Cardiac muscle cell (in vitro differentiated cells and primary cell): ENCODE measurements around the gene IRAK2. TPM values are rescaled to one million over a fixed set of nuclear protein-coding genes. Genes with fewer than 3 reads are reported as not detected.

Experiments used
- DNase-seq, 2 donors: peaks; one replicate each; pipeline versions ENCODE4 v3.0.0 to v3.0.0-alpha.2; 2010 to 2017; ENCODE audit warnings: low read depth in 1 of 2, low spot score in 1 of 2
- H3K27ac ChIP-seq: fragments of 200-600 bp; sonication (generic); 2 replicates; pipeline ENCODE4 v1.5.1; 2016
- H3K27me3 ChIP-seq: fragments of 200-600 bp; sonication (generic); 2 replicates; pipeline ENCODE4 v1.6.0; 2016; ENCODE audit warnings: control low read depth
- H3K36me3 ChIP-seq: fragments of 200-600 bp; sonication (generic); 2 replicates; pipeline ENCODE4 v1.5.1; 2016; ENCODE audit warnings: control low read depth
- H3K4me1 ChIP-seq: fragments of 200-600 bp; sonication (generic); 2 replicates; pipeline ENCODE4 v1.8.1; 2017; ENCODE audit warnings: low read depth, mild to moderate bottlenecking, mixed run types
- H3K4me3 ChIP-seq: fragments of 200-600 bp; sonication (generic); 2 replicates; pipeline ENCODE4 v1.5.1; 2016; ENCODE audit warnings: mild to moderate bottlenecking
- H3K9me3 ChIP-seq: fragments of 200-600 bp; sonication (generic); 2 replicates; pipeline ENCODE4 v1.5.1; 2017; ENCODE audit warnings: low read depth, mild to moderate bottlenecking, control low read depth
- polyA plus RNA-seq: library from polyadenylated mRNA; unstranded; fragments of >200 nt; fragmentation: Nextera tagmentation; extraction: Ambion mirVana; gene quantifications from 2 replicates; pipeline ENCODE4 v1.2.1, GENCODE V29; 2016
- total RNA-seq: library from RNA; depleted of rRNA; stranded (reverse); fragments of >200 nt; gene quantifications from 2 replicates; pipeline ENCODE4 v1.2.3, GENCODE V29; 2016
- TF ChIP-seq, protein P1 (sequence below): IDR thresholded peaks from 2 replicates; pipeline ENCODE4 v1.5.1; 2012; ENCODE audit warnings: low read depth, mild to moderate bottlenecking, low read length

IRAK2 gene
- total and polyA plus RNA-seq, 2 experiments from 2014 or later = 1.1 to 2.1 TPM

DNA sequence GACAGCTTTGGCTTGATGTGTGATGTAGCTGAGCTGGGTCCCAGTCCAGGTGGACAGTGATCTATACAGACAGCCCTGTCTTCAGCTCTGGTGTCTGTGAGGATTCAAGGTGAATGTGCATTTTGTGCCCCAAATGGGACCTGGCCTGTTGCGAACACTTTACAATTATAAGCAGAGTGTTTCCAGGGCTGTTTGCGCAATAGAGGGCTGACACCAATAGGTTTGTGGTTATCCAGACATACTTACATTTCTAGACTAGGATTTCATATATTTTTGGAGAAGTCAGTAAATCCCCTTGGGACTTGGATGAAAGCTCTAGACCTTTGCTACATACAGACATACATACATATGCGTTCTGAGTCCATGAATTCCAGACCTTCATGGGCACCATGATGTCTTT, 79.3 kb downstream of the IRAK2 start:
- Histone ChIP-seq H3K4me1 (no peaks in the 10 kb centered on the region), H3K36me3 (no peaks in the 10 kb centered on the region), H3K27ac (no peak overlapping the region), H3K9me3 (no peaks in the 10 kb centered on the region), H3K4me3 (no peak overlapping the region), H3K27me3 (no peaks in the 10 kb centered on the region)
- TF ChIP-seq, protein P1, sequence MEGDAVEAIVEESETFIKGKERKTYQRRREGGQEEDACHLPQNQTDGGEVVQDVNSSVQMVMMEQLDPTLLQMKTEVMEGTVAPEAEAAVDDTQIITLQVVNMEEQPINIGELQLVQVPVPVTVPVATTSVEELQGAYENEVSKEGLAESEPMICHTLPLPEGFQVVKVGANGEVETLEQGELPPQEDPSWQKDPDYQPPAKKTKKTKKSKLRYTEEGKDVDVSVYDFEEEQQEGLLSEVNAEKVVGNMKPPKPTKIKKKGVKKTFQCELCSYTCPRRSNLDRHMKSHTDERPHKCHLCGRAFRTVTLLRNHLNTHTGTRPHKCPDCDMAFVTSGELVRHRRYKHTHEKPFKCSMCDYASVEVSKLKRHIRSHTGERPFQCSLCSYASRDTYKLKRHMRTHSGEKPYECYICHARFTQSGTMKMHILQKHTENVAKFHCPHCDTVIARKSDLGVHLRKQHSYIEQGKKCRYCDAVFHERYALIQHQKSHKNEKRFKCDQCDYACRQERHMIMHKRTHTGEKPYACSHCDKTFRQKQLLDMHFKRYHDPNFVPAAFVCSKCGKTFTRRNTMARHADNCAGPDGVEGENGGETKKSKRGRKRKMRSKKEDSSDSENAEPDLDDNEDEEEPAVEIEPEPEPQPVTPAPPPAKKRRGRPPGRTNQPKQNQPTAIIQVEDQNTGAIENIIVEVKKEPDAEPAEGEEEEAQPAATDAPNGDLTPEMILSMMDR = no peak
- peak in 1 of 2 donors; percentile 36 for DNase-seq

DNA sequence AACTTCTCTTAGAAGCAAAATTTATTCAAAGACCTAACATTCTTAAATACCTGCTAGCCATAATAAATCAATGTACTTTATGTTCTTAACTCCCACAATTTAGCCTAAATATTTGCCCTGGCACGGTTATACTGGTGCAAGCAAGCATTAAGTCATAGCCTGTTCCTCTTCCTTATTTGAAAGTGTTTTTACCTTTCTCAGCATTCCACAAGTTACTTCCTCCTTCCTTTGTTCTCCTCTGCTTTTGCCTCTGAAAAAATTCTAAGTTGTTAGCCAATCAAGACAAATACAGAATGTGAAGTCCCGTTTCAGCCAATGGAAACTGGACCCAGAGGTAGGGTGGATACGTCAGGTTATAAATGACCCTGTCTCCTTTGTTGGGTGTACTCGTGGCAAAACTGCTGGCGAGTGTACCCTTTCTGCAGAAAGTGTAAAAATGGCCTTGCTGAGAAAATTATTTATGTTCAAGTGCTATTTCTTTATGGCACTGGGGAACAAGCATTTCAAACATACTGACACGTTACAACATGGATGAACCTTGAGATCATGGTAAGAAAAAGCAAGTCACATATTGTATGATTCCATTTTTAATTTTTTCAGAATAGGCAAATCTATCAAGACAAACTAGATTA, 80.5 kb downstream of the IRAK2 start:
- TF ChIP-seq, protein P1 = no peak
- no peak overlapping the region for H3K27ac ChIP-seq
- H3K9me3 ChIP-seq = no peaks in the 10 kb centered on the region

GRCh38 chr3:10247679-10248183, 83.0 kb downstream of the IRAK2 start:
- Histone ChIP-seq H3K27me3 (no peaks in the 10 kb centered on the region), H3K36me3 (no peaks in the 10 kb centered on the region), H3K4me3 (peak overlapping the region; percentile 57), H3K4me1 (peaks cover 7% of the 10 kb centered on the region), H3K27ac (no peak overlapping the region), H3K9me3 (no peaks in the 10 kb centered on the region)
- DNase-seq = no peak
- TF ChIP-seq, protein P1 = no peak

More for the DNA sequence above, 80.5 kb downstream of the IRAK2 start:
- Histone ChIP-seq H3K4me1 (peaks cover 5% of the 10 kb centered on the region), H3K27me3 (no peaks in the 10 kb centered on the region), H3K4me3 (no peak overlapping the region), H3K36me3 (no peaks in the 10 kb centered on the region)
- DNase-seq = no peak

DNA sequence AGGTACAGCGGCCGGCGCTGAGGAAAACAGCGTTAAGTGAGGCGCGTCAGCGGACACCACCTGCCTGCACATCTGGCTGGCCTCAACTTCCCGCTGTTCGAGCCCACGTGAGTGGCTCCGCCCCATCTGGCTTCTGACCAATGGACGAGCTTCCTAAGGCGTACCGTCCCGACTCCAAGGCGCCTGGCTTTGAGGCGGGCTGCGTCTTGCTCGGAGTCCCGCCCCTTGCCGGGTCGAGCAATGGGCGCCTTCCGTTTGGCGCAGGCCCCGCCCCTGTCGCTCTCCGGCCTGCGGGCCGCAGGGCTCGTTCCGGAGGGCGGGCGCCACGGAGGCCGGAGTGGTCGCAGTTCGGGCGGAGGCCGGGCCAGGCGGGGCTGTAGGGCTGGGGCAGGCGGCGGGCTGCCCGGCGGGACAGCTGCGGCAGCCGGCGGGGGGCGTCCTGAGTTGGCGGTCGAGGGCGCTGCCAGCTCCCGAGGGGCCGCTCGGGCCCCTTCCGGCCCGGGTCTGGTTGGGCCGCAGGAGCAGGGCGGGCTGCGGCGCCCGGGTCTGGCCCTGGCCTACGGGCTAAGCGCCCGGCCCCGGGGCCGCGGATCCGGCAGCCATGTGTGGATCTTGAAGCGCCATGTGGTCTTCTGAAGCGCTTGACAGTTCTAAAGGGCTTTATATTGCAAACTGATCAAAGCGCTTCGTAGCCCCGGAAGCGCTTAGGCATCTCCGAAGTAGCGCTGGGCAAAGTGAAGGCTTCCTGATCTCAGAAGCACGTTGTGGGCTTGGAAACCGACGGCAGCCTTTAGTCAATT, 83.7 kb downstream of the IRAK2 start, which contains the start of gene TATDN2:
Gene TATDN2, plus strand, starts transcription at position 276 of the 800 bp plus-strand sequence. CDS start 742 bp downstream, outside the sequence.
- Histone ChIP-seq H3K27ac (peak within 1 kb of the TSS; percentile 58), H3K4me3 (peak within 1 kb of the TSS; percentile 57), H3K9me3 (no peaks in the 10 kb centered on the region), H3K36me3 (no peaks in the 10 kb centered on the region), H3K4me1 (peaks cover 7% of the 10 kb centered on the region), H3K27me3 (no peaks in the 10 kb centered on the region)
- TF ChIP-seq, protein P1 = no peak
- DNase-seq = peak; percentile 94 to 98

DNA sequence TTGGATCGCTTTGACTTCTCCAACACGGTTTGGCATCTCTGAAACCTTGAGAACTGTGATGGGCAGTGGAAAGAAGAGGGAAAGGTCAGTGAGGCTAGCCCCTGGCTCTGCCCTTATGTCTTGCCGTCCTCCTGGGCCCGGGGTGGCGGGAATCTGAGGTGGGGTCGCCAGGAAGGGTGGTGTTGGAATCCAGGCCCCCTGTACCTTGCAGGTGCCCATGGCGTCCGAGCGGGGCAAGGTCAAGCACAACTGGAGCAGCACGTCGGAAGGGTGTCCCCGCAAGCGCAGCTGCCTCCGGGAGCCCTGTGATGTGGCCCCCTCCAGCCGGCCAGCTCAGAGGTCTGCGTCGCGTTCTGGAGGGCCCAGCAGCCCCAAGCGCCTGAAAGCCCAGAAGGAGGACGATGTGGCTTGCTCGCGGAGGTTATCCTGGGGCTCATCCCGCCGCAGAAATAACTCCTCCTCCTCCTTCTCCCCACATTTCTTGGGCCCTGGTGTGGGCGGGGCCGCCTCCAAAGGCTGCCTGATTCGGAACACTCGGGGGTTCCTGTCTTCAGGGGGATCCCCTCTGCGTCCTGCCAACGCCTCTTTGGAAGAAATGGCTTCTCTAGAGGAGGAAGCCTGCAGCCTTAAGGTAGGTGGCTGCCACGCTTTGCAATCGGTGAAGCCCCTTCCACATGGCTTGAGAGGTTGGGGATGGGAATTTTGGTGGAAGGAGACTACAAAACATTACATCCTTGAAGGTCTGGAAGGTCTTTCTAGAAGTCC, 84.4 kb downstream of the IRAK2 start:
- DNase-seq = peak in 1 of 2 donors; percentile 34
- H3K27ac ChIP-seq = peak overlapping the region; percentile 58
- TF ChIP-seq, protein P1 = no peak
- H3K27me3 ChIP-seq = no peaks in the 10 kb centered on the region
- peak overlapping the region; percentile 57 for H3K4me3 ChIP-seq
- peaks cover 7% of the 10 kb centered on the region for H3K4me1 ChIP-seq
- no peaks in the 10 kb centered on the region for H3K36me3 ChIP-seq
- H3K9me3 ChIP-seq = no peaks in the 10 kb centered on the region
